Choroid plexus epithelial cell (primary cell): ENCODE data around the gene PAK1.

ENCODE experiments used
- DNase-seq: peaks from one replicate; pipeline ENCODE4 v3.0.0-alpha.2; 2010; ENCODE audit warnings: low read depth
- H3K4me3 ChIP-seq: 2 replicates; pipeline ENCODE4 v1.5.1; 2011; ENCODE audit warnings: low read depth, mild to moderate bottlenecking, control low read depth, low read length, moderate library complexity
- CTCF ChIP-seq: conservative IDR thresholded peaks from 2 replicates; pipeline ENCODE4 v1.5.1; 2011; ENCODE audit warnings: low read depth, mild to moderate bottlenecking, control low read depth, inconsistent platforms, low read length, moderate library complexity

The PAK1 gene

DNA sequence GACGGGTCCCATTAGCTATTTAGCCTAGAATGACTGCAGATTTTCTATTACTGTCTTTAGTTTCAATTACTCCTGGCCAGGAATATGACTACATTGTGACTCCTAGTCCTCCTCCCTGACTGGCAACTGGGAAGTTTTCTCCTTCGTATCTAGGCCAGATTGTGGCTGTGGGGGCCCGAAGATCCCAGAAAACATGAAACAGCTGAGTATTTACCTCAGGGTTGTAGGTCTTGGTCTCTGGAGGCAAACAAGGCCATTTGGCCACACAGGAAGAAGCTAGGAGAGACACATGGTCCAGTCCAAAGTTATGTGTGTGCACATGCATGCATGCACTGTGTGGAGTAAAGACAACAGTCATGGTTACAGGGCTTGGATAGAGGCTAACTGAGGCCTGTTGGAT is 162.2 kb downstream of the PAK1 start:
- H3K4me3 ChIP-seq, result no peak overlapping the region
- TF ChIP-seq CTCF, result no peak
- no peak for DNase-seq

DNA sequence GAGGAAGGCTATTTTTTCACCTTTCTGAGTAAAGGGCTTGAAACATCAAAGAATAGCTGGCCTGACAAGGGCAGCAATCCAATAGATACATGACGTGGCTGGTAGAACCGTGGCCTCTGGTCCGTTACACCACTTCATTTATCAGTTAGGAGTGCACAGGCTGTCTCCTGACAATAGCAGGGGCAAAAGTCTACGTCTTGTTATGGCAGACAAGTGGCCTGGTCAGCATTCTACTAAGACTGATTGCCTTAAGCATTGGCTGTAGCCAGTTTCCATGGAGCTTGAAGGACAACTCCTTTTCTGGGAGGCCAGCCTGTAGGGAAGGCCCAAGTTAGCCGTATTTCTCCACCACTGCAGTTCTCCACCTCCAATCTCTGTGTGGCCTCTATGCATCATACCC is 163.2 kb downstream of the PAK1 start:
- no peak overlapping the region for H3K4me3 ChIP-seq
- TF ChIP-seq CTCF, result no peak
- DNase-seq, result no peak

DNA sequence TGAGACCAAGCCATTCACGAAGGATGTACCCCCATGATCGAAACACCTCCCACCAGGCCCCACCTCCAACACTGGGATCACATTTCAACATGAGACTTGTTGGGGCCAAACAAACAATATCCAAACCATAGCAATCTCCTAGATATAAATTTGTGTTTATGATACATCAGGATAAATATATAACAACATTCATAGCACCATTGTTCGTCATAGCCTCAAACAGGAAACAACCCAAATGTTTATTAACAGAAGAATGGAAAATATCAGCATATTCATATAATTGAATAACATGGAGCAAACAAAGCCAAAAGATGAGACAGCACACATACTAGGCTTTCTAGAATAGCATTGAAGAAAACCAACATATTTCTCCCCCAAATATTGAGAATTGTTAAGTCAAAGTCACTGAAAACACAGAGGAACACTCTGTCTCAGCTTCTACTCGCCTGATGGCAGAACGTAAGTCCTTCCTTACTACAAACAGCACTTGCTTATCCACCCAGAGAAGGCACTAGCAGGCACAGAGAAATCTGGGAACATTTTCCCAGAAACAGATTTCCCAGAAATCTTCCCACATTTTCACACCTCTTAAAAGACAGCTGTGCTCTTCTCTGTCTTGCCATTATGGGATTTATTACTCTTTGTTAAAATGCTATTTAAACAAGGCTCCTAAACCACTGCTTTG is 164.4 kb downstream of the PAK1 start:
- DNase-seq, result no peak
- TF ChIP-seq CTCF, result no peak
- no peak overlapping the region for H3K4me3 ChIP-seq

DNA sequence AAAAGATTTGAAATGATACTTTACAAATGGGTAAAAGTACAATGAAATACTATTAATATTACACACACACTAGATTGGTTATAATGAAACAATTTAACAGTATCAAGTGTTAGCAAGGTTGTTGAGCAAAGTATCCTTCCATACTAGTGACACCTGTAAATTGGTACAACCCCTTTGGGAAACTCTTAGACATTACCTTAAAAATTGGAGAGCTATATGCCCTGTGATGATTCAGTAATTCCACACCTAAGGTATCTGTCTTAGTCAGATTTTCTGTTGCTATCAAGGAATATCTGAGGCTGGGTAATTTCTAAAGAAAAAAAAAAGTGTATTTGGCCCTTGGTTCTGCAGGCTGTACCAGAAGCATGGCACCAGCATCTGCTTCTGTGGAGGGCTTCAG is 165.1 kb downstream of the PAK1 start:
- no peak overlapping the region for H3K4me3 ChIP-seq
- no peak for DNase-seq
- no peak for TF ChIP-seq CTCF

GRCh38 chr11:77303328-77303727 is 170.6 kb downstream of the PAK1 start:
- H3K4me3 ChIP-seq, result no peak overlapping the region
- no peak for DNase-seq
- TF ChIP-seq CTCF, result no peak

GRCh38 chr11:77302752-77303151 is 171.1 kb downstream of the PAK1 start:
- no peak for TF ChIP-seq CTCF
- no peak for DNase-seq
- H3K4me3 ChIP-seq, result no peak overlapping the region

GRCh38 chr11:77301510-77301909 is 172.4 kb downstream of the PAK1 start, which contains the start of gene GDPD4:
Gene GDPD4, minus strand, starts transcription at chr11:77301686. Its CDS starts 16,549 bp downstream, at chr11:77285137.
- no peak for TF ChIP-seq CTCF
- no peak within 1 kb of the TSS for H3K4me3 ChIP-seq

More at GRCh38 chr11:77301510-77301909, 172.4 kb downstream of the PAK1 start, which contains the start of gene GDPD4:
- no peak for DNase-seq
